ENCODE results near the gene RNF166.

DNA sequence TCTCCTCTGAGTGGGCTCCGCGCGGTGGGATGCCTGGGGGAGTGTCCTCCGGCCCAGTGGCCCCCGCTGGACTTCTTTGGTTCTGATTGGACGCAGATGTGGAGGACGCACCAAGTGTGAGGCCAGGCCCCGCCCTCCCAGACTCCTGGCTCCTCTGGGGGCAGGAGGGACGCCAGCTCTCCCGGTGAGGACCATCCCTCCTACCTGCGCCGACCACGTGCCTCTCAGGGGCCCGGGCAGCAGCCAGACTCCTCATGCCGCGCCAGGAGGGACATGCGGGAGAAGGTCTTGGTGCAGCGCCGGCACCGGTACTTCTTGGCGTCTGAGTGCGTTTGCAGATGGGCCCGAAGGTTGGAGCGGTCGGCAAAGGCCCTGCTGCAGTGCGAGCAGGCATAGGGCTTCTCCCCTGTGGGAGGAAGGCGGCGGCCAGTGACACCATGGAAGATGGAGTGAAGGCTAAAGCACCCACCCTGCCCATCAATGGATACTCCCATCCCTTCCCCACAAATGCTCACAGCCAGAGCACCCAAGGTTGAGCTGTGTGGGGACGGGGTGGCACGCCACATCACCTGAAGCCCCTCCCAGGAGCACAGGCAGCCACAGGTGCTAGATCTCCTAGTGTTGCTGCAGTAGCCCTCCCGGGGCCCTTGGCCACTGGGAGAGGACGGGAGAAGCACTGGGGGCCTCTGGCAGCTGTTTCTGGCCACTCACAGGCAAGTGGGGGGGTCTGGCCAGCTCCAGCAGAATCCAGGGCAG, 27.8 kb downstream of the RNF166 start:
- TF ChIP-seq, protein P1, sequence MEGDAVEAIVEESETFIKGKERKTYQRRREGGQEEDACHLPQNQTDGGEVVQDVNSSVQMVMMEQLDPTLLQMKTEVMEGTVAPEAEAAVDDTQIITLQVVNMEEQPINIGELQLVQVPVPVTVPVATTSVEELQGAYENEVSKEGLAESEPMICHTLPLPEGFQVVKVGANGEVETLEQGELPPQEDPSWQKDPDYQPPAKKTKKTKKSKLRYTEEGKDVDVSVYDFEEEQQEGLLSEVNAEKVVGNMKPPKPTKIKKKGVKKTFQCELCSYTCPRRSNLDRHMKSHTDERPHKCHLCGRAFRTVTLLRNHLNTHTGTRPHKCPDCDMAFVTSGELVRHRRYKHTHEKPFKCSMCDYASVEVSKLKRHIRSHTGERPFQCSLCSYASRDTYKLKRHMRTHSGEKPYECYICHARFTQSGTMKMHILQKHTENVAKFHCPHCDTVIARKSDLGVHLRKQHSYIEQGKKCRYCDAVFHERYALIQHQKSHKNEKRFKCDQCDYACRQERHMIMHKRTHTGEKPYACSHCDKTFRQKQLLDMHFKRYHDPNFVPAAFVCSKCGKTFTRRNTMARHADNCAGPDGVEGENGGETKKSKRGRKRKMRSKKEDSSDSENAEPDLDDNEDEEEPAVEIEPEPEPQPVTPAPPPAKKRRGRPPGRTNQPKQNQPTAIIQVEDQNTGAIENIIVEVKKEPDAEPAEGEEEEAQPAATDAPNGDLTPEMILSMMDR (conservative IDR thresholded peaks at IDR 0.05 in 1 of 2, IDR thresholded peaks at IDR 0.05 in 1 of 2; ENCODE audit: low read depth in 1 of 2, low read length in 2 of 2), result no peak
- no peak for TF ChIP-seq EZH2 (IDR thresholded peaks at IDR 0.05; ENCODE audit: low read length, missing control alignments)
